Stomach (tissue), 9 donors: ENCODE data around the gene PIP5K1B. TPM values are rescaled to one million over a fixed set of nuclear protein-coding genes. Genes with fewer than 3 reads are reported as not detected.

Experiments used
- DNase-seq, 2 donors: peaks; one replicate each; pipeline versions ENCODE4 v3.0.0 to v3.0.0-alpha.2; 2013 to 2019
- H3K27ac ChIP-seq, 5 donors: fragments of 200-600 bp in 4 of 5; sonication (generic) in 4 of 5; one replicate each; pipeline ENCODE4 v1.5.1; 2013 to 2019; ENCODE audit warnings: mild to moderate bottlenecking in 1 of 5, moderate library complexity in 1 of 5
- H3K27me3 ChIP-seq, 3 donors: fragments of 200-600 bp; sonication (generic); one replicate each; pipeline ENCODE4 v1.5.1; 2017 to 2019; ENCODE audit warnings: mixed run types in 1 of 3
- H3K36me3 ChIP-seq, 4 donors: fragments of 200-600 bp; sonication (generic); 1 replicate in 3 of 4; 2 replicates in 1 of 4; pipeline ENCODE4 v1.5.1; 2016 to 2019
- H3K4me1 ChIP-seq, 4 donors: fragments of 200-600 bp; sonication (generic); one replicate each; pipeline ENCODE4 v1.5.1; 2016 to 2019
- H3K4me3 ChIP-seq, 4 donors: fragments of 200-600 bp; sonication (generic) in 3 of 4; one replicate each; pipeline ENCODE4 v1.5.1; 2016 to 2019; ENCODE audit warnings: mild to moderate bottlenecking in 1 of 4
- H3K9me3 ChIP-seq, 4 donors: fragments of 200-600 bp; sonication (generic); one replicate each; pipeline ENCODE4 v1.5.1; 2016 to 2019
- CTCF ChIP-seq, 7 experiments: fragments of 450-650 bp in 4 of 7; fragments of 200-600 bp in 3 of 7; sonication (generic) in 3 of 7; IDR thresholded peaks; one replicate each; pipeline ENCODE4 v1.5.1; 2016 to 2019; ENCODE audit warnings: antibody characterized with exemption in 7 of 7, control low read depth in 2 of 7, mild to moderate bottlenecking in 1 of 7
- EP300 ChIP-seq: sonication (generic); formaldehyde crosslinking; IDR thresholded peaks from one replicate; pipeline ENCODE4 v1.6.1; 2017; ENCODE audit warnings: antibody characterized with exemption
- POLR2A ChIP-seq, 4 donors: fragments of 450-650 bp; IDR thresholded peaks; one replicate each; pipeline ENCODE4 v1.6.1; 2016; ENCODE audit warnings: antibody characterized with exemption in 4 of 4, control low read depth in 2 of 4, mild to moderate bottlenecking in 1 of 4, moderate library complexity in 1 of 4
- POLR2AphosphoS5 ChIP-seq, 3 donors: sonication (generic); formaldehyde crosslinking; IDR thresholded peaks; one replicate each; pipeline ENCODE4 v1.6.1; 2016; ENCODE audit warnings: antibody characterized with exemption in 3 of 3
- WGBS, 5 donors: extraction: QIAGEN DNeasy Blood & Tissue Kit in 3 of 5; methylation state at CpG; one replicate each; pipeline versions ENCODE4 v1.1.5 to v1.1.7; 2013 to 2018; 5-methylcytosine and 5-hydroxymethylcytosine counted together
- intact Hi-C: fragments of 100-400 bp; cut with DNase I; formaldehyde crosslinking; loops from one replicate; pipeline ENCODE4 v1.15.1; 2023; ENCODE audit warnings: low total_unique reads
- polyA plus RNA-seq, 3 donors: library from polyadenylated mRNA; stranded (reverse); fragments of 200-250 nt; gene quantifications; one replicate each; pipeline ENCODE4 v1.2.3, GENCODE V29; 2013
- total RNA-seq, 5 donors: library from RNA; depleted of rRNA; stranded (reverse); fragments of >200 nt; gene quantifications; one replicate each; pipeline versions ENCODE4 v1.1.0 to v1.2.3, GENCODE V29; 2014 to 2016
- donor health status: healthy with polysubstance abuse.
- donor health status: Bipolar disorder and iron deficiency.
- donor health status: healthy.

Gene PIP5K1B
- total and polyA plus RNA-seq, 8 donors = 2.3 to 33.8 (median 16.6) TPM

- DNase-seq = no peak
- Histone ChIP-seq H3K27me3 (no peaks in the 10 kb centered on the region), H3K36me3 (no peaks in the 10 kb centered on the region), H3K27ac (no peak overlapping the region), H3K4me3 (no peak overlapping the region), H3K4me1 (peaks cover 8 to 31% (median 21%) of the 10 kb centered on the region in 4 donors), H3K9me3 (no peaks in the 10 kb centered on the region)
- intact Hi-C loops = loop anchor here (10.0 kb wide), 1 partner anchor 94 kb away; no protein-coding TSS in a partner anchor
- no peak for TF ChIP-seq POLR2A (IDR thresholded peaks at IDR 0.05)
- TF ChIP-seq POLR2AphosphoS5 (IDR thresholded peaks at IDR 0.05) = no peak
- TF ChIP-seq CTCF (IDR thresholded peaks at IDR 0.05) = no peak
- no peak for TF ChIP-seq EP300
- 93 to 99% (median 96%) methylated on average over 2 of the region's 2 CpGs for WGBS, 5 donors
These were observed 335.6 kb downstream of the PIP5K1B start for GRCh38 chr9:69040646-69041045.

- DNase-seq = peak in 1 of 2 donors; percentile 30
- H3K36me3 ChIP-seq = peaks cover 6 to 33% (median 32%) of the 10 kb centered on the region in 4 donors
- H3K4me3 ChIP-seq = no peak overlapping the region
- TF ChIP-seq POLR2AphosphoS5 (IDR thresholded peaks at IDR 0.05) = no peak
- no peak for TF ChIP-seq CTCF (IDR thresholded peaks at IDR 0.05)
- TF ChIP-seq EP300 = no peak
- TF ChIP-seq POLR2A (IDR thresholded peaks at IDR 0.05) = no peak
- no peak overlapping the region for H3K27ac ChIP-seq
- peaks cover 6 to 21% (median 14%) of the 10 kb centered on the region in 4 donors for H3K4me1 ChIP-seq
- H3K27me3 ChIP-seq = no peaks in the 10 kb centered on the region
- WGBS, 5 donors = 40 to 56% (median 42%) methylated on average over 9 of the region's 9 CpGs
- intact Hi-C loops = loop anchor here (10.0 kb wide), 1 partner anchor 90 kb away; no protein-coding TSS in a partner anchor
- H3K9me3 ChIP-seq = no peaks in the 10 kb centered on the region
These were observed 339.5 kb downstream of the PIP5K1B start for GRCh38 chr9:69044240-69045219.

GRCh38 chr9:69045821-69046220, 340.8 kb downstream of the PIP5K1B start:
- no peak for DNase-seq
- intact Hi-C loops = loop anchor here (10.0 kb wide), 1 partner anchor 89 kb away; no protein-coding TSS in a partner anchor

GRCh38 chr9:69046723-69047122, 341.7 kb downstream of the PIP5K1B start:
- no peak for DNase-seq
- Histone ChIP-seq H3K36me3 (peaks cover 6 to 48% (median 40%) of the 10 kb centered on the region in 4 donors), H3K9me3 (no peaks in the 10 kb centered on the region), H3K27ac (no peak overlapping the region), H3K4me3 (no peak overlapping the region), H3K4me1 (peaks cover 6 to 21% (median 14%) of the 10 kb centered on the region in 4 donors), H3K27me3 (no peaks in the 10 kb centered on the region)
- intact Hi-C loops = loop anchor here (10.0 kb wide), 1 partner anchor 88 kb away; no protein-coding TSS in a partner anchor
- no peak for TF ChIP-seq CTCF (IDR thresholded peaks at IDR 0.05)
- TF ChIP-seq POLR2A (IDR thresholded peaks at IDR 0.05) = no peak
- TF ChIP-seq POLR2AphosphoS5 (IDR thresholded peaks at IDR 0.05) = no peak
- no peak for TF ChIP-seq EP300
- 61 to 81% (median 71%) methylated on average over 4 of the region's 4 CpGs for WGBS, 5 donors

More at GRCh38 chr9:69045821-69046220, 340.8 kb downstream of the PIP5K1B start:
- H3K27me3 ChIP-seq = no peaks in the 10 kb centered on the region
- no peak overlapping the region for H3K4me3 ChIP-seq
- no peak overlapping the region for H3K27ac ChIP-seq
- WGBS, 5 donors = 68 to 74% (median 73%) methylated on average over 4 of the region's 4 CpGs
- peaks cover 6 to 42% (median 35%) of the 10 kb centered on the region in 4 donors for H3K36me3 ChIP-seq
- no peak for TF ChIP-seq EP300
- TF ChIP-seq POLR2A (IDR thresholded peaks at IDR 0.05) = no peak
- no peaks in the 10 kb centered on the region for H3K9me3 ChIP-seq
- peaks cover 6 to 21% (median 14%) of the 10 kb centered on the region in 4 donors for H3K4me1 ChIP-seq
